NCI-H446 (cell line): Measurements from ENCODE around the gene CIZ1.
"Not testable (repeated sequence)": the region's sequence is repeated elsewhere in the genome, so short reads cannot be mapped to it uniquely, and the experiment has no call there.

Experiments
- DNase-seq, 2 experiments: peaks; one replicate each; lab custom pipeline; 2025; lab: John Stamatoyannopoulos, UW

The CIZ1 gene

DNA sequence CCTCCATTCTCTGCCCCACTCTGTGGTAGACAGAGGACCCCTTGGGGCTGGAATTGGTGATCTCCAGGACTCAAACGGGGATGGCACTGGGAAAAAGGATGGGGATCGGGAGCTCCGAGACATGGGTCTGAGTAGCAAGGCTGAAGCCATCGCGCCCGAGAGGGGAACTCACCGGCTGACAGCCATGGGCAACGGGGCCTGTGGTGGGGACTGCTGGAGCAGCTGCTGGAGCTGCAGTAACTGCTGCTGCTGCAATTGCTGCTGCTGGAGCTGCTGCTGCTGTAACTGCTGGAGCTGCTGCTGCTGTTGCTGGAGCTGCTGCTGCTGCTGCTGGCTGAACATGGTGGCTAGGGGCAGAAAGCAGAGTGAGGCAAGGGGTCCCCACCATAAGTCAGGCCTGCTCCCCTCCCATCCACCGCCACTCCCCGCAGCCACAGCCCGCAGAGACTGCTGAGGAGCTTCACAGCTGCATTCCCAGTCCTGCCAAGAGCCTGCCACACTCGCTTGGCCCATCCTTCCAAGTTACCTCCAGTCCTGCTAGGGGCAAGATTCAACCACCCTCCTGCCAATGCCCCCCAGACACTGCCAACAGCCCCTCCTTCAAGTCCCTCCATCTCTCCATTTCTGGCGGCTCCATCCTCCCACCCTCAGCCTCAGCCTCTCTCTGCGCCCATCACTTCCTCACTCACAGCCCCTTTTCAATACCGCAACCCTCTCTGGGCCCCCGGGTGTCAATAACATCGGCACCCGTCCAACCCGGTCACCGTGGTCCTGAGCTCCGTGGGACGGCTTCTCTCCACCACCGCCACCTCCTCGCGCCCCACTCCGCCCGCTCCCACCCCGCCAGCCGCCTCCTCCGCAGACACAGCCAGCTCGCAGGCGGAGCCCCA lies 611 bp downstream of the CIZ1 start:
- no peak for DNase-seq

DNA sequence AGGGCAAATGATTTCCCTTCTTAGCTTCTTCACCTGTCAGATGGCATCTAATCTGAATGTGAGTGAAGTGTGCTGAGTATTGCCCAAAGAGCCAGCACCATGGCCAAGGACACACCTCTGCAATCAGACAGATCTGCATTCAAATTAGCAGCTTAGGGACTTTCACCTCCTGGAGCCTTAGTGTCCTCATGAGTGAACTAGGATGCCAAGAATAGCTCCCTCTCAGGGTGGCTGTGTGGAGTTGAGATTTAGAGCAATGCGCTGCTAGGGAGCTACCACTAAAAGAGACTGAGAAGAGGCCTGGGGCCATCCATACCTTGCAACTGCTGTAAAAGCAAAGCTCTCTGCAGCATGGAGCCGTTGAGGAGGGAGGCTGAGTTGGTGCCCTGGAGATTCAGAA lies 1.4 kb downstream of the CIZ1 start:
- no peak for DNase-seq

DNA sequence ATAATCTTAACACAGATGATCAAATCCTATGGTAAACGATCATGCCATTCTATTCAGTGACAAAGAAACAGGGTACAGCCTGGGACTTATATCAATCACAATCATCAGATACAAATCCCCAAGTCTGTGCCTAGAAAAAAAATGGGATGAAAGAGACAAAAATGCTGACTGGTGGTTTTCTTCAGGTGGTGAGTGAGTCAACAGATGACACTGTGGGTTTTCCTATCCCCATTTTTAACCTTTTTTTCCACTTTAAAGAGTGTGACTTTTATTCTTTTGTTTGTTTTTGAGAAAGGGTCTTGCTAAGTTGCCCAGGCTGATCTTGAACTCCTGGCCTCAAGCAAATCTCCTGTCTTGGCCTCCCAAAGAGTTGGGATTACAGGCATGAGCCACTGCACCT lies 3.2 kb downstream of the CIZ1 start:
- no peak for DNase-seq

DNA sequence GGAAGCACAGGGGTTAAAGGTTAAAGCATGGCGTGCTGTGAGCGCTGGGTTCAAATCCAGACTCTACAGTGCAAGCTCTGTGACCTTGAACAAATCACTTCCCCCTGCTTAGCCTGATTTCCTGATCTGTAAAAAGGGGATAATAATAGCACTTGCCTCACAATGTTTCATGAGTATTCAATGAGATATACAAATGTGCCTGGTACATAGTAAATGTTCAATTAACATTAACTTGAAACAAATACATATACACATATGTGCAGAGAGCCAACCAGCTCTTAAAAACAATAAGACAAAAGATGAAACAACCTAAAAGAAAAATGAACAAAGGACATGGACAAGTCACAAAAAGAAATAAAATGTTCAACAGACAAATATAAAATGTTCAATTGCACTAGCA lies 4.0 kb downstream of the CIZ1 start:
- no peak for DNase-seq

DNA sequence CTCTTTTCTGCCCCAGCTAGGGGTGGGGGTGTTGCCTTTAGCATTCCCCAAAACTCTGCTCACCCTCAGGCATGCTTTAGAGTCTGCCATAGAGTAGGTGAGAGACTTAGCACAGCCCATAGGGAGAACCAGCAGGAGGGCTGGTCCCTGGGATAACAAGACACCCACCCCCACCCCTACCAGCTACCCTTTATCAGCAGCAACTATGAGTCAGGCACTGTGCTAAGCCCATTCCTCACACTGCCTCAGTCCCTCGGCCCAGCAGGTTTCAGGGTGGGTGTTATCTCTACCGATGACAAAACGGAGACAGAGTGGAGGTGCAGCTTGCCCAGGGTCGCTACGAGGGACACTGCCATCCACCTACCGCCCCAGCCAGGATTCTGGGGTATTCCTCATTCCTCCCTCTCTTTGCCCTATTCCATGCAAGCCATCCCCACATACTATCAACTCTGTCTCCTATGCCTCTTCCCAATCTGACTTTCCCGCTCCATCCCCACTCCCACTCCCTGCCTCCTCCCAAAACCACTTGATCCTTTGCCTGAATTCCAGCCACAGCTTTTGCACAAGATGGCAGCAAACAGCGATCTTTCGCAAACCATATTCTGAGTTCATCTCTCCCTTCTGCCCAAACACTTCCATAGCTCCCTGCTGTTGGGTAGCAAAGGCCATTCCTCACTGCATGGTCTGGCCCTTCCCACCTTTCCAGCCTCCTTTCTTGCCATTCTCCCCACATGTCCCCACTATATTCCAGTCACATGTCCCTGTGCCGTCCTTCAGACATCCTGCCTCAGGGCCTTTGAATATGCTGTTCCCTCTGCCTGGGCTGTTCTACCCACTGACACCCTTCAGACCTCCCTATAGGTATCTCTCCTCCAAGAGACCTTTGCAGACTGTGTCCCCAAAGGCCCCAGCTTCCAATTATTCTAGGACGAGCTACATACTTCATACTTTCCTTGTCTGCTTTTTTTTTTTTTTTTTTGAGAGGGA lies 5.1 kb downstream of the CIZ1 start:
- no peak for DNase-seq

DNA sequence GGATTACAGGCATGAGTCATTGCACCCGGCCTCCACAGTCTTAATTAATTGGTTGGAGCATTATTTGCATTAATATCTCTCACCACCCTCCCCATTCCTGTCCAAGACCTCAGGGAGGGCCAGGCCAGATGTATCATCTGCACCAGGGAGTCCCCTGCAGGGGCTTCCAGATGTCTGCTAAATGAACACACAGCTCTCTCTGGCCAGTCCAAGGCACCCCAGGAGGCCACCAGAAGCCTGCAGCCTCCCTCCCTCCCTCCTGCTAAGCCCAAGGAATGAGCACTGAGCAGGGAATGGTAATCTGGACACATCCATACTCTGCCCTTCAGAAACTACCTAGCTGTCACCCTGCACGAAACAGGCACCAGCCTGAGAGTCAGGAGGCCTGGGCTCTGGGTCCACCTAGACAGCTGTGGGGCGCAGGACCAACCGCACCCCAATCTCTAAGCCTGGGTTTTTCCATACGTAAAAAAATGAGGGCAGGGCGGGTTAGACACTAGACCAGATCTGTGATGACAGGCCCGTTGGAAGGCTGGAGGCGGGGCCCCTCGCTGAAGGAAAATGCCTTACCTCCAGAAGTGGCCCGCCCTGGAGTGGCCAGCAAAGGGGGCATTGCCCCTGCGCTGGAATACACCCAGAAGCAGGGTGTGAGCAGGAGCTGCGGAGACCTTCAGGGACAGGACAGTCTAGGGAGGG lies 8.3 kb downstream of the CIZ1 start:
- DNase-seq = no peak

DNA sequence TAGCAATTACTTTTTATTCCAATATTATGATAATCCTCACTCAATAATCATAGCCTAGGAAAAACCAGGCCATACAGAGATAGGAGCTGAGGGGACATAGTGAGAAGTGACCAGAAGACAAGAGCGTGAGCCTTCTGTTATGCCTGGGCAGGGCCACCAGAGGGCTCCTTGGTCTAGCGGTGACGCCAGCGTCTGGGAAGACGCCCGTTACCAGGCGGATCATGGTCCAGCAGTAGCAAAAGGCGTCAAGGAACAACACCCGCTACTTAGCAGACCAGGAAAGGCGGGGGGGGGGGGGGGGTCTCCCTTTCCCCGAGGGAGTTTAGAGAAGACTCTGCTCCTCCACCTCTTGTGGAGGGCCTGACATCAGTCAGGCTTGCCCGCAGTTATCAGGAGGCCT lies 9.9 kb downstream of the CIZ1 start:
- DNase-seq = not testable (repeated sequence)

DNA sequence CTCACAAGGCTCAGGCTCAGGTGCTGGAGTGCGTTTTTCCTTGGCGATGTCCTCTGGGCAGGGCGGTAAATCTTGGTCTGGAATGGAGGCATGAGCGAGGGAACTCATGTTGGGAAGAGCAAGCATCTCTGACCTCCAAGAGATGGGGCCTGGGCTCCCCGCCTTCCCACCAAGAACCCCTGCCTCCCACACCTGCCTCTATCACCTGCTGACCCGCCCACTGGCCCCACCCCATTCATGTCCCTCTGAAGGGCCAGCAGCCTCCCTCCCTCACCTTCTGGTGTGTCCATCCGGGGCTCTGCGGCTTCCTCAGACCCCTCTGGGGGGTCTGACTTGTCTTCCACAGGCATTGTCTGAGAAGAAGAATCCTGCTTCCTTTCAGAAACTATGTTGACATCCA lies 10.9 kb downstream of the CIZ1 start:
- DNase-seq = no peak

DNA sequence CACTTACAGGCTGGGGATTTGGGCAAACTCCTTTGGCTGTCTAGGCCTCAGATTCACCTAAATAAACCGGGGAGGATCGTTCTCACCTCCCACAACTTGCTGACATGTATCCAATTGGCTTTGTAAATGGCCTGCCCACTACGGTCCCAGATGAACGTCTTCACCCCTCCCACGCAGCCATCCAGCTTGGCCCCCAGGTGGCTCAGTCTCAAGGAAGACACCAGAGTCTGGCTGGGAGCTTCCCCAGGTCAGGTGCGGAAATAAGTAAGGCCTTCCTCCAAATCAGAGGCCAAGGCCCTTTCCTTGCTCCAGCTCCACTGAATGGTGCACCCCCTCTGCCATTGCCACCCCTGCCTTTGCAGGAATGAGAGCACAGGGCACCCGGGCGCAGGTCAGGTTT lies 11.4 kb downstream of the CIZ1 start:
- no peak for DNase-seq

DNA sequence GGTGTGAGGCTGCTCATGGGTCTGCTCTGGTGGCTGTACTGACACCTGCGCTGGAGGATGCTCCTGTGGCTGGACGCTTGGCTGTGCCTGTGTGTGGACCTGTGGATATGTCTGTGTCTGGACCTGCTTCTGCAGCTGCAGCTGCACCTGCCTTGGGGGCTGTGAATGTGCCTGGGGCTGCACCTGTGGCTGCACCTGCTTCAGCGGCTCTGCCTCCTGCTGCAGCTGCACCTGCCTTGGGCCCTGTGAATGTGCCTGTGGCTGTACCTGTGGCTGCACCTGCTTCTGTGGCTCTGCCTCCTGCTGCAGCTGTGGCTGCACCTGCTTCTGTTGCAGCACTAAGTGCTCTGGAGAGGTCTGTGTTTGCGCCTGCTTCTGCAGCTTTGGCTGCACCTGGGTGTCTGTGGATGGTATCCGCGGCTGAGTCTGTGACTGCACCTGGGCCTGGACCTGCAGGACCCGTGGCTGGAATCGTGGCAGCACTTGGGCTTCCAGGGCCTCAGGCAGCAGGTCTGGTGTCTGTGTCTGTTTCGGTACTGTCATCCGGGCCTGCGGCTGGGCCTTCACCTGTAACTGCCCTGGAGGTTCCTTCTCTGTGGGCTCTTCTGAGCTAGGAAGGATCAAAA lies 12.5 kb downstream of the CIZ1 start:
- DNase-seq = no peak

DNA sequence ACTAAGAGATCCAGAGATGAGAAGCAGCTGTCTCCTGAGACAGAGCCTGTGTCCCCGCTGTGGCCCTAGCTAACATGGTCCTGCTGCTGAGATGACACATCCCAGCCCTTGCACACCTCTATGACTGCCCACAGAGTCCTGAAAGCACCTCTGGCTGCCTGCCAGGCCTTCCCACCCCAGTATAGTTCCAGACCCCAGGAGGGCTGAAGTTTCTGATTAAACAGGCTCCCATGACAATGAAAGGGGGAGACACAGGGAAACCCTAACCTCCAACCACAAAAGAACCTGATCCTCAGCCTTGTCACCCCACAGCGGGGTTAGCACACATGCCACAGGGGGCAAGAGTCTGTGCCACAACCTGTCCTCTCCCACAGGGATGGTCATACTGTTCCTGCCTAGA lies 15.6 kb downstream of the CIZ1 start:
- DNase-seq = no peak

DNA sequence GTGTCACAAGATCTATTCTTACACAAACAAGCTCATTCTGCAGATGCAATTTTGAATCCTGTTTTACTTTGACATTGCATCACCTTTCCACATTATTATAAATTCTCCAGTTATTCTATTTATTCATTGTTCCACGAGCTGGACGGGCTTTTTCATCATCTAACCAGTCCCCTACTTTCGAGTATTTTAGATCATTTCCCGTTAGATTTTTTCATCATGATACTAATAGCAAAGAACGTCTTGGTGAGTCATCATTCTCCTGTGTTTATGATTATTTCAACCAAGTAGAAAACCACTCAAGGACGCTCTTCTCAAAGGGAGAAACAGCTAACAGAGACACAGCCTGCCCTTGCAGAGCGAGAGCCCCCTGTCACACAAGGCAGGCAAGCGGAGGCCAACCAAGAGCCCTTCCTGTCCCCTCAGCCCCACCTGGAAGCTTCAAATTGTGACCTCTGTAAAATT lies 16.2 kb downstream of the CIZ1 start:
- no peak for DNase-seq

DNA sequence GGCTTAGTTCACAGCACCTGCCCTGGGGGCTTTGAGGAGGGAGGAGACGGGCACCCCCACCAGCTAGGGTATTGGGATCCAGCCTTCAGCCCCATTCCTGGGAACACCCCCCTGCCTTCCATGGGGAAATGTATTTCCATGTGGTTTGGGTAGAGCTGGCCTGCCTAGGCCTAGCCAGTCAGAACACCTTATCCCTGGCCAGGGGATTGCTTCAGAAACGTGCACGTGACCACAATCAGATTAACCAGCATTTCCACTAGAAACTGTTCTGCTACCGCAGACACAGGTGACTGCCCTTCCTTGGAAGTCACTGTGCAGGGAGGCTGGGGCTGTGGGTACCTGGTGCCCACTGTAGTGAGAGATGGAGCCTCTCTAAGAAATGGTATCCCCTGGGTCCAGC lies 17.3 kb downstream of the CIZ1 start:
- DNase-seq = no peak

DNA sequence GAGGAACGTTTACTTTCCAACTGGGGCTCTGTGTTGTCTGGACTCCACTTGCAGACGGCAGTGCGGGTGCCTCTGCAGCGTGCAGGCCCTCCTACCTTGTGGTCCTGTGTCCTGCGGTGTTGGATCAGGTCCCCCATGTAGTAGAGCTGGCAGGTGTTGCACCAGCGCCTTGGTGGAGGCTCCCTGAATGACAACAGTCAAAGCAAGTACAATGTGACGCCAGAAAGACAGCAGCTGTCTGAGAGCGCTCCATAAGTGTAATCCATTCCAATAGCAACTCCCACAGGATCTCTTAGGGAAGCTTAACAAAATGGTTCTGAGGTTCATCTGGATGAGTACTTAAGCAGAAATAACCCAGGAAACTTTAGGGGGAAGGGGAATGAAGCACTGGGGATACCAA lies 21.4 kb downstream of the CIZ1 start:
- DNase-seq = no peak

DNA sequence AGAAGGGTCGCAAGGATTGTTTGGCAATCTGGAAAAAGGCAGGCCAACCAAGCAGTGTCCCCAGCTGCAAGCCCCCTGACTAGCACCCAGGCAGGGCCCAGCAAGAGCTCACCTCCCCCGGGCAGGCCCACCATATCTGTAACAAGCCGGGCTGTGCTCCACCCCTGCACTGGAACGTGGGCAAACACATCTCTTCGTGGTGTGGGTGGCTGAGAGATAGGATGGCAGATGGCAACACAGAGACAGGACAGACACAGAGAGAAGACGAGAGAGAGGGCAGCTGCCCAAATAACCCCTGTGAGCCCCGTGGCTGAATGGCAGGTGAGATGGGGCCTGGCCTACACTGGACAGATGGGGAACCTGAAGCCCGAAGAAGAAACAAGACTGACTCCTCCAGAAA lies 21.9 kb downstream of the CIZ1 start:
- DNase-seq = no peak

DNA sequence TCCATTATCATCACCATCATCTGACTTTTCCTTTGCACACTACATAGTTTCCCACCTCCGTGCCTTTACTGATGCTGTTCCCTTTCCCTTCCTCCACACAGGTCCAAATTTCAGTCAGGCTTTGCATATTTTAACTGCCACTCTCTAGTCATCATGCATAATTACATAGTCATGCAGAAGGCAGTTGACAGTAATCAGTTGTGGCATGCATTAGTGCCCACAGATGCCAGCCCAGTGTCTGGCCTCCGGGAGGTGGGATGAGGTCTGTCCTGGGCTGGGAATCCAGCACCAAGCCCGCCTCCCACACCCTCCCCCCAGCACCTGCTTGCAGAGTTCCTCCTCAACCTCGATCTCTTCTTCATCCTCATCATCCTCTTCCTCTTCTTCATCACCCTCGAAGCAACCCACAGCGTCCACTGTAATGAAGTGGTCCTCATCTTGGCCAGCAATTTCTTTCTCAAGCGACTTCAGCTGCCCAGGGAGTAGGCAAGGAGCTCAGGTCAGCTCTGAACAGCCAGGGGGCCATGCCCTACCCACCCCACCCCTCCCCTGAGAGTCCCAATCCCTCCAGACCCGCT lies 22.6 kb downstream of the CIZ1 start:
- no peak for DNase-seq

DNA sequence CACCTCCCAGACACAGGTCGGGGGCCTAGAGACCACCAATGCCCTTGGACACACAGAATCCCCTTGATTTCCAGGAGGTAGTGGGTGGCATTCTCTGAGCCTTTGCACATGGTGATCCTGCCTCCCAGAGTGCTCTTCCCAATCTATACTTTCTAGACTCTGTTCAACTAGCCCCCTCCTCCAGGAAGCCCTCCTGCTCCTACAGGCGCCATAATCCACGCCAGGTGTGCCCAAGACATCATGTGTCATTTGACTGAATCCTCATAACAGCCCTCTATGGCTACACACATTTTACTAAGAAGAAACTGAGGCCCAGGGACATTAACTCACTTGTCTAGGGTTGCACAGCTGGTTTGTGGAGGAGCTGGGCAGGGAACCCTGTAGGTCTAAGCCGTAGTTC lies 24.2 kb downstream of the CIZ1 start:
- no peak for DNase-seq

DNA sequence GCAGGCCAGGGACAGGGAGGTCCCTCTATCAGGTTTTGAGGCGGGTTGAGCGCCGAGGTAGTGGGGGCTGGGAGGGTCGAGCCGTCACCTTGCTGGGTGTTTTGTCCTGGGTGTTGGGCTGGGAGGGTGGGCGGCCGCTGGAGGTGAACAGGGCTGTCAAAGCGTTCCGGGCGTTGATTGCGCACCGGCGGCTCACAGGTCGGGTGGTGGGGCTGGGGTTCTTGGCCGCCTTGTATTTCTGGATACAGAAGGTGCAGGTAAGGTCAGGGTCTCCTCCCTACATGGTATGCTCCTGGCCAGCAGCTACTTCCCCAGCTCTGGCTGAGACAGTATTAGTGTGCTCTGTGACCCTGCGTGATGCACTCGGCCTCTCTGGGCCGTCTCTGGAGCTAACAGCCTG lies 25.2 kb downstream of the CIZ1 start:
- DNase-seq = no peak

DNA sequence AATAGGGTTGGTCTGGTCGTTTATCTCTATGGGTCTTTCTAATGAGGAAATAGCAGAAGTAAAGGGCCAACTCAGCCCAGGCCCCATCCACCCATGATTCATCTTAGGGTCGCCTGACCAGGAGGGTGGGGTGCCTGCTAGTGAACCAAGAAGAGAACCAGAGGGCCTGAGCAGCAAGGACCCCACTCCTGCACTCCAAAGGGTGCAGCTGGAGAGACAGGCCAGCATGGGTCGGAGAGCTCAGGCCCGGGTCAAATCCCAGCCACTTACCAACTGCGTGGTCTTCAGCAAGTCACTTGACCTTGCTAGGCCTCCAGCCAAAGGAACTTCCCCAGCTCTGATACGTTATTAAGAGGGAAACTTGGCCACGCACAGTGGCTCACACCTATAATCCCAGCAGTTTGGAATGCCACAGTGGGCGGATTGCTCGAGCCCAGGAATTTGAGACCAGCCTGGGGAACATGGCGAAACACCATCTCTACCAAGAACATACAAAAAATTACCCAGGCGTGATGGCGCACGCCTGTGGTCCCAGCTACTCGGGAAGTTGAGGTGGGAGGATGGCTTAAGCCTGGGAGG lies 27.0 kb downstream of the CIZ1 start:
- no peak for DNase-seq

DNA sequence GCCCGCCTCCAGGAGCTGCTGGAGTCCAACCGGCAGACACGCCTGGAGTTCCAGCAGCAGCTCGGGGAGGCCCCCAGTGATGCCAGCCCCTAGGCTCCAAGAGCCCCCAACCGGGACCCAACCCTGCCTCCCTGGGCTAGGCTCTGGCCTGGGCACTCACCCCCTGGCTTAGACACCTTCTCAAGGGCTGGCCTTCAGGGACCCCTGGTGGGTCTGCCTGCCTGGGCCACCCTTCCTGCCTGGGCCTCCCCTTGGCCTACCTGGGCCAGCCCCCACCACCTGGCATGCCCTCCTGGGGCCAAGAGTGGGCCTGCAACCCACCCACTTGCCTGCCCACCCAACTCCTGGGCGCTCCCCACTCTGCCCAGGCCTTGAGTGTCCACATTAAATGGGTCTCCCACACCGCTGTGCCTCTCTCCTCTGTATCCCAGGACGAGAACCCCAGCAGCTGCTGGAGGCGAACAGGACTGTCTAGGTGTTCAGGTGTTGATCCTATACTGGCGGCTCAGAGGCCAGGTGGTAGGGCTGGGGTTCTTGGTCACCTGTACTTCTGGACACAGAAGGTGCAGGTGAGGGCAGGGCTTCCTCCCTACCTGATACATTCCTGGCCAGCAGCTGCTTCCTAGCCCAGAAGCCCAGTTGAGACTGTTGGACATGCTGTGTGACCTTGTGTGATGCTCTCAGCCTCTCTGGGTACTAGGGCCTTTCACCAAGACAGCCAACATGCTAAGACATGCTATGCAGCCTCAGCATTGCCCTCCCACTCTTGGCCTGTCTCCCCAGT lies 27.7 kb downstream of the CIZ1 start:
- no peak for DNase-seq
